Dermis microvascular lymphatic vessel endothelial cell (primary cell): ENCODE data around the gene SLC9A8. TPM values are rescaled to one million over a fixed set of nuclear protein-coding genes. Genes with fewer than 3 reads are reported as not detected.
"Not testable (repeated sequence)": the region's sequence is repeated elsewhere in the genome, so short reads cannot be mapped to it uniquely, and the experiment has no call there.

ENCODE experiments used
- DNase-seq, 2 donors: peaks; one replicate each; pipeline versions ENCODE4 v3.0.0 to v3.0.0-alpha.2; 2010; ENCODE audit warnings: low read depth in 2 of 2
- total RNA-seq: library from RNA; depleted of rRNA; stranded (reverse); fragments of >200 nt; gene quantifications from 2 replicates; pipeline ENCODE4 v1.2.1, GENCODE V29; 2014

Gene SLC9A8
- 5.0 and 5.8 TPM in 2 replicates for total RNA-seq

DNA sequence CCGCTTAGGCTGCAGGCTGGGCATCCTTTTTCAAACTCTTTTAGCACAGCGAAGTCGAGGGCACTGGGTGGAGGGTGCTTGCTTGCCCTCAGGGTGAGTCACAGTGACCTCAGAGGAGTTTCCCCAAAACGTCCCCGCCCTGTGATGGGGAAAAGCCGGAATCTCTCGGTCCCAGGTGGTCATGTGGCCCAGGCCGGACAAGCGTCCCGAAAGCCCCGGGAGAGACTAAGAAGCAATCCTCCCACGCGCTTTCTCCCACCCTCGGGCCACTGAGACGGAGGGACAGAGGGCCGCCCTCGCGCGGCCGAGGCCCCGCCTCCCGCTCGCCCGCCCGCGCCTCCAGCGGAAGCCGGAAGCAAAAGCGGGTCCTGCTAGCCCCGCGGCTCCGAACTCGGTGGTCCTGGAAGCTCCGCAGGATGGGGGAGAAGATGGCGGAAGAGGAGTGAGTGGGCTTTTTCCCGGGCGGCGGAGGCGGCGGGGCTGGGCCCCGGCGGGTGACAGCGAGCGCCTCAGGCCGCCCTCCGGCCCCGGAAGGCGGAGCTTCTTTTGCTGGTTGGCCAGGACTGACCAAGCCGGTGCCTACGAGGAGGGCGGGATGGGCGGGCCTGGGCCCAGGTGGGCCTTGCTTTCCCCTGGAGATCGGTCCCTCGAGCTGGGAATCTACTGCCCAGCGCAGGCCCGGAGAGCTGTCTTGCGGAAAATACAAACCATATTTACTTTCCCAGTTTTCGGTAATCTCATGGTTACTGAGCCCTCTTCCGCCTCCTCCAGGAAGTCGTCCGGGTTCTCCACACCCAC is at the start of gene SLC9A8:
SLC9A8 (plus strand) TSS at position 322 of the 798 bp plus-strand sequence; CDS start at position 417, 95 bp downstream.
- peak; percentile 63 to 88 for DNase-seq

- no peak for DNase-seq
Measured at GRCh38 chr20:49762940-49763766, 49.5 kb upstream of the SLC9A8 start.

GRCh38 chr20:49765413-49765736 is 47.3 kb upstream of the SLC9A8 start:
- DNase-seq, result no peak

DNA sequence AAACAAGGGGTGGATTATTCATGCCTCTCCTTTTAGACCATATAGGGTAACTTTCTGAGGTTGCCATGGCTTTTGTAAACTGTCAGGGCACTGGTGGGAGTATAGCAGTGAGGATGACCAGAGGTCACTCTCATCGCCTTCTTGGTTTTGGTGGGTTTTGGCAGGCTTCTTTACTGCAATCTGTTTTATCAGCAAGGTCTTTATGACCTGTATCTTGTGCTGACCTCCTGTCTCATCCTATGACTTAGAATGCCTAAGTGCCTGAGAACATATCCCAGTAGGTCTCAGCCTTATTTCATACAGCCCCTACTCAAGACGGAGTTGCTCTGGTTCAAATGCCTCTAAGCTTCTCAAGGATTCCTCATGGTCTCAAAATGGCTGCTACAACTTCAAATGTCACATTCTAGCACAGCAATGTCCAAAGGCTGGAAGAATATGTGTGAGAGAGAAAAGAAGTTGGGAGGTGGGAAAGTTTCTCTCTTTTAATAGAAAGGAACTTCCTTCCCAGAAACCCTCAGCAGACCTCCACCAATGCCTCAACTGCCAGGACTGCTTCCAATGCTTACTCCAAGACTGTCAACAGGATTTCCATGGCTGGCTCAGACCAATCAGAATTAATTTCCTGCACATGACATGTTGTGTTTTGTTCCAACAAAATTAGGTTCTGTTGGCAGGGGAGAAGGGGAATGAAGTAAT is 46.6 kb upstream of the SLC9A8 start:
- peak in 1 of 2 donors; percentile 49 for DNase-seq

- DNase-seq, result peak in 1 of 2 donors; percentile 15
Measured at GRCh38 chr20:49766979-49767521, 45.6 kb upstream of the SLC9A8 start.

- peak; percentile 97 to 99 for DNase-seq
Measured at GRCh38 chr20:49768204-49769047, 44.2 kb upstream of the SLC9A8 start.

- peak; percentile 80 to 83 for DNase-seq
Measured at GRCh38 chr20:49769048-49769581, 43.5 kb upstream of the SLC9A8 start.

DNA sequence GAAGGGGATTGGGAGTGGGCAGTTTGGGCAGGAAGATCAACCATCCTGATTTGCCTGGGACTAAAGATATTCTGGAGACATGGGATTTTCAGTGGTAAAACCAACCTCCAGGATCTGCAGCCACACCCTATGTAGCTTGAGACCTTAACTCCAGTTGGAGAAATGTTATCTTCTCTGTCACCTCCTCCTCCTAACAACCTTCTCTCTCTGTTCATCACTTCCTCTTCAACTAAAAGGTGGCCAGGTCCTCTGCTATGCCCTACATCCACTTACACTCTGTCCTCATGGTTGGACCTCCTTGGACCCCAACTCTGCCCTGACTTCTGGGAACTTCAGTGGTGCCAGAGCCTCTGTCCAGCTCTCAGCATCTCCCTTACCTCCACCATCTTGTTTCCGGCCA is 42.0 kb upstream of the SLC9A8 start:
- DNase-seq, result no peak

GRCh38 chr20:49774213-49774612 is 38.4 kb upstream of the SLC9A8 start:
- DNase-seq, result not testable (repeated sequence)

GRCh38 chr20:49775229-49775693 is 37.4 kb upstream of the SLC9A8 start:
- peak in 1 of 2 donors; percentile 98 for DNase-seq

- no peak for DNase-seq
Measured at GRCh38 chr20:49779972-49780371, 32.7 kb upstream of the SLC9A8 start.

DNA sequence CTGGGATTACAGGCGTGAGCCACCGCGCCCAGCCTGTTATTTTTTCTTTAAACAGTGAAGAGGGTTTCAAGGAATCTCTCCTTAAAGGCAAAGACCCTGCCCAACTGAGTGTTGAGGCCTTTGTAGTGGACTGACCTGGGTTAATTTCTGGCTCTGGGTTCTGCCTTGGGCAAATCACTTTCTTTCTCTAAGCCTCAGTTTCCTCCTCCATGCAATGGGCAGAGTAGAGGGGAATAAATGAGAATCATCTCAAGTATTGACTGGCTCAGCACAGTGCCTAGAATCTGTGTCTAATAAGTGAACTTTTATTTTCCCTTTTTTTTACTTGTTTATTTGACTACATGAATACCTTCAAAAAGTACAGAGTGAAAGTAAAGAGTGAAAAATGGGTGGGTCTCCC is 31.0 kb upstream of the SLC9A8 start:
- DNase-seq, result no peak

DNA sequence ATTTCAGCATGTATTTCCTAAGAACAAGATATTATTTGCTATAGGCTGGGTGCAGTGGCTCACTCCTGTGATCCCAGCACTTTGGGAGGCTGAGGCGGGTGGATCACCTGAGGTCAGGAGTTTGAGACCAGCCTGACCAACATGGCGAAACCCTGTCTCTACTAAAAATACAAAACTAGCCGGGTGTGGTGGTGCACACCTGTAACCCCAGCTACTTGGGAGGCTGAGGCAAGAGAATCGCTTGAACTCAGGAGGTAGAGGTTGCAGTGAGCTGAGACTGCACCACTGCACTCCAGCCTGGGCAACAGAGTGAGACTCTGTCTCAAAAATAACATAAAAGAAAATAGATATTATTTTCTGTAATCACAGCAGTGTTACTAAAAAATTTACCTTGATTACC is 30.2 kb upstream of the SLC9A8 start:
- DNase-seq, result not testable (repeated sequence)

DNA sequence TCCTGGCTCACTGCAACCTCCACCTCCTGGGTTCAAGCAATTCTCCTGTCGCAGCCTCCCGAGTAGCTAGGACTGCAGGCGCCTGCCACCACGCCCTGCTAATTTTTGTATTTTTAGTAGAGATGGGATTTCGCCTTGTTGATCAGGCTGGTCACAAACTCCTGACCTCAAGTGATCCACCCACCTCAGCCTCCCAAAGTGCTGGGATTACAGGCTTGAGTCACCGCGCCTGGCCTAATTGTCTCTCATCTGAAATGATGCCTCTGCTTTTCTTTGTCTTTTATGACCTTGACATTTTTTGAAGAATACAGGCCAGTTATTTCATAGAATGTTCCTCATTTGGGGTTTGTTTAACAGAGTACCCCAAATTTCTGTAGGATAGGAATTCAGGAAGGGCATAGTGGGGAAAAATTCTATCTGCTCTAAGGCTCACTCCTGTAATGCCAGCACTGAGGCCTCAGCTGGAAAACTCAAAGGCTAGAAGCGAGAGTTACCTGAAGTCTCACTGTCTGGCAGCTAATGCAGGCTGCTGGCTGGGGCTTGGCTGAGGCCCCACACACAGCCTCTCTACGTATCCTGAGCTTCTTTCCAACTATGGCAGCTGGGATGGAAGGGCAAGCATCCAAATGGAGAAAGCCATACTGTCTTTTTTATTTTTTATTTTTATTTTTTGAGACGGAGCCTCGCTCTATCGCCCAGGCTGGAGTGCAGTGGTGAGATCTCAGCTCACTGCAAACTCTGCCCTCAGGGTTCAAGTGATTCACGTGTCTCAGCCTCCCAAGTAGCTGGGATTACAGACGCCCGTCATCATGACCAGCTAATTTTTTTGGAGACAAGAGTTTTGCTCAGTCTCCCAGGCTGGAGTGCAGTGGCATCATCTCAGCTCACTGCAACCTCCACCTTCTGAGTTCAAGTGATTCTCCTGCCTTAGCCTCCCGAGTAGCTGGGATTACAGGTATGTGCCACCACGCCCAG is 29.3 kb upstream of the SLC9A8 start:
- not testable (repeated sequence) for DNase-seq

DNA sequence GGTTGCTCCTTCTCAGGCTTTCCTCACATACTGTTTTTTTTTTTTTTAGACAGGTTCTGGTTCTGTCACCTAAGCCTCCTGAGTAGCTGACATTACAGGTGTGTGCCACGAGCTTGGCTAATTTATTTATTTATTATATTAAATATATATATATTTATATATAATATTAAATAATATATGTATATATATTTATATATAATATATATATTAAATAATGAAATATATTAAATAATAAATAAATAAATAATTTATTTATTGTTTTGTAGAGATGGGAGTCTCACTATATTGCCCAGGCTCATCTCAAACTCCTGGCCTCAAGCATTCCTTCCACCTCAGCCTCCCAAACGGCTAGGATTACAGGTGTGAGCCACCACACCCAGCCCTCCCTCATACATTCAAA is 28.3 kb upstream of the SLC9A8 start:
- DNase-seq, result no peak

DNA sequence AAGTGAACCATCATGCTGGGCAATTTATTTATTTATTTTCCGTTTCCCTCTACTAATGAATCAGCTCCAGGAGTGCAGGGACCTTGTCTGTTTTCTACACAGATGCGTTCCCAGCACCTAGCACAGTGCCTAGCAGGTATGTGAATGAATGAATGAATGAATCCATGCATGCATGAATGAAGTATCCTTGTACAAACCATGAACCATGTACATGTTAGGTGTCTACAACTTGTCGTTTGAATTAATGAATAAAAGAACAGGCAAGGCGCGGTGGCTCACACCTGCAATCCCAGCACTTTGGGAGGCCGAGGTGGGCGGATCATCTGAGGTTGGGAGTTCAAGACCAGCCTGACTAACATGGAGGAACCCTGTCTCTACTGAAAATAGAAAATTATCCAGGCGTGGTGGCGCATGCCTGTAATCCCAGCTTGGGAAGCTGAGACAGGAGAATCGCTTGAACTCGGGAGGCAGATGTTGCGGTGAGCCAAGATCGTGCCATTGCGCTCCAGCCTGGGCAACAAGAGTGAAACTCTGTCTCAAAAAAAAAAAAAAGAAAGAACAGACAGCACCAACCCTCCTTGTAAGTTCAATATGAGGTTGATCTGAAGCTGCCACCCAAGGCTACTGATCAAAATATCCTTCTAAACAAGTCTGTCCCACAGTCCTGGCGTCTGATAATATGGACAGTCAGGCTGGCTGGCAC is 27.3 kb upstream of the SLC9A8 start:
- no peak for DNase-seq

DNA sequence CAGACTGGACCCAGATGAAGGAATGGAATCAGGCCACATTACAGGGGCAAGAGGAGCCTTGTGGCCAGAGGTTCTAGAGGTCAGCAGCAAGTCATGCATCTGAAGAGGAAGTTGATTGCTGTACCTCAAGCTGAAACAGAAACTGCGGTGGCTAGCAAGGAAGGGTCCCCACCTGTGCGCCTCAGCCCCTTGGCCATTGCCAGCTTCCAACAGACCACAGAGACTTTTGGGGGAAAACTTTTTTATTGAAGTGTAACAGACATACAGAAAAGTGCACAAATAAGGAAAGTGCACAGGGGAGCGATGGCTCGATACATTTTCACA is 26.8 kb upstream of the SLC9A8 start:
- no peak for DNase-seq

DNA sequence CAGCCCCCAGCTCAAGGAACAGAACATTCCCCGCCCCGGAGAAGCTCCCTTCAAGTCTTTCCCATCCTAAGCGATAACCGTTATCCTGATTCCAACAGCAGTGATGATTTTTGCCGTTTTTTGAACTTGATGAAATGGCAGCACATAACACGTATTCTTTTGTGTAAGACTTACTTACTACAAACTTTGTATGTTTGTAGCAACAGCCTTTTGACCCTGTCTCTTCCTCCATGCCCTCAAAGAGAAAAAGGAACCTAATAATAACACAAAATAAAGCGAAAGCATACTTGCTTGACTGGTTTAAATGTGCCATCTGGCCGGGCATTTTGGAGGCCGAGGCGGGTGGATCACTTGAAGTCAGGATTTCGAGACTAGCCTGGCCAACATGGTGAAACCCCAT is 26.4 kb upstream of the SLC9A8 start:
- no peak for DNase-seq
